ENCODE data around the gene DERL2.

- TF ChIP-seq CTCF (IDR thresholded peaks at IDR 0.05; ENCODE audit: poor library complexity) (no peak), EZH2 (IDR thresholded peaks at IDR 0.05; ENCODE audit: borderline replicate concordance) (peak; percentile 16), EZH2phosphoT487 (IDR thresholded peaks at IDR 0.05; ENCODE audit: low read depth, severe bottlenecking, unreplicated experiment) (no peak)
Measured at GRCh38 chr17:5500589-5501391, 14.8 kb upstream of the DERL2 start.
